NT2/D1 (cell line): ENCODE results near the gene FOXE1.

Experiments
- SUZ12 ChIP-seq: IDR thresholded peaks from 2 replicates; pipeline ENCODE4 v1.6.1; 2011; ENCODE audit not compliant: insufficient read length, insufficient read depth; ENCODE audit errors: extremely low read depth
- YY1 ChIP-seq: IDR thresholded peaks from 2 replicates; pipeline ENCODE4 v1.6.1; 2011; ENCODE audit not compliant: insufficient read length, insufficient read depth
- ZNF274 ChIP-seq: IDR thresholded peaks from 2 replicates; pipeline ENCODE4 v1.6.1; 2011; ENCODE audit warnings: mild to moderate bottlenecking, low read depth, low read length

GRCh38 chr9:97860451-97861147 is 7.6 kb downstream of the FOXE1 start:
- no peak for TF ChIP-seq YY1
- TF ChIP-seq ZNF274: no peak
- TF ChIP-seq SUZ12: no peak
